ENCODE data around the gene AZGP1. TPM values are rescaled to one million over a fixed set of nuclear protein-coding genes. Genes with fewer than 3 reads are reported as not detected.

AZGP1 gene
- total and polyA plus RNA-seq, 2 of the 13 experiments (the other 11 are each of a cell fraction or from before 2014, with no cell fraction given), result 93.8 to 229 TPM

DNA sequence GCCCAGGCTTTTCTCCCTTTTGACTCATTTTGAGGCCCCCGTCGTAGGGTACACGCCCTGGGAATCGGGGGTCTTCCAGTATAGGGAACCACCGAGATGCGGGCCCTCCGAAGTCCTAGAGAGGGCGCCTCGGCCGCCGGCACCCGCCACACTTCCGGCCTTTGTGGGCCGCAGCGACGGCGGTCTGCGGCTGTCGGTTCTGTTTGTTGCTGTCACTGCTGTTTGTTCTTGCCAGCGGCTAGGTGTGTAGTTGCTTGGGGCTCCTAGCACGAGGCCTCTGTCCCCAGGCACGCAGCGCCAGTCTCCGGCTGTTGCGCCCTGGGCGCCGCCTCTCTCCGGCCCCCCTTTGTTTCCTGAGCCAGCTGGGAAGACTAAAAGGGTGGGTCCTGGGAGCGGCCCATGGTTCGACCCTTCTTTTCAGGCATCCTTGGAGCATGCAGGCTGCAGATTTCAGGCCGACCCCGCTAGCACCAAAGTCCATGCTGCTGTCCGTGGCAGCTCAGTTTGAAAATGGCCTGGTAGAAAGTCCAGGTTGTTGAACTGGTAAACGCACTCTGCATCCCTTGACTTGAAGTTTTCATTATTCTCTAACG lies 21.8 kb upstream of the AZGP1 start (continued):
- TF ChIP-seq, protein P1, sequence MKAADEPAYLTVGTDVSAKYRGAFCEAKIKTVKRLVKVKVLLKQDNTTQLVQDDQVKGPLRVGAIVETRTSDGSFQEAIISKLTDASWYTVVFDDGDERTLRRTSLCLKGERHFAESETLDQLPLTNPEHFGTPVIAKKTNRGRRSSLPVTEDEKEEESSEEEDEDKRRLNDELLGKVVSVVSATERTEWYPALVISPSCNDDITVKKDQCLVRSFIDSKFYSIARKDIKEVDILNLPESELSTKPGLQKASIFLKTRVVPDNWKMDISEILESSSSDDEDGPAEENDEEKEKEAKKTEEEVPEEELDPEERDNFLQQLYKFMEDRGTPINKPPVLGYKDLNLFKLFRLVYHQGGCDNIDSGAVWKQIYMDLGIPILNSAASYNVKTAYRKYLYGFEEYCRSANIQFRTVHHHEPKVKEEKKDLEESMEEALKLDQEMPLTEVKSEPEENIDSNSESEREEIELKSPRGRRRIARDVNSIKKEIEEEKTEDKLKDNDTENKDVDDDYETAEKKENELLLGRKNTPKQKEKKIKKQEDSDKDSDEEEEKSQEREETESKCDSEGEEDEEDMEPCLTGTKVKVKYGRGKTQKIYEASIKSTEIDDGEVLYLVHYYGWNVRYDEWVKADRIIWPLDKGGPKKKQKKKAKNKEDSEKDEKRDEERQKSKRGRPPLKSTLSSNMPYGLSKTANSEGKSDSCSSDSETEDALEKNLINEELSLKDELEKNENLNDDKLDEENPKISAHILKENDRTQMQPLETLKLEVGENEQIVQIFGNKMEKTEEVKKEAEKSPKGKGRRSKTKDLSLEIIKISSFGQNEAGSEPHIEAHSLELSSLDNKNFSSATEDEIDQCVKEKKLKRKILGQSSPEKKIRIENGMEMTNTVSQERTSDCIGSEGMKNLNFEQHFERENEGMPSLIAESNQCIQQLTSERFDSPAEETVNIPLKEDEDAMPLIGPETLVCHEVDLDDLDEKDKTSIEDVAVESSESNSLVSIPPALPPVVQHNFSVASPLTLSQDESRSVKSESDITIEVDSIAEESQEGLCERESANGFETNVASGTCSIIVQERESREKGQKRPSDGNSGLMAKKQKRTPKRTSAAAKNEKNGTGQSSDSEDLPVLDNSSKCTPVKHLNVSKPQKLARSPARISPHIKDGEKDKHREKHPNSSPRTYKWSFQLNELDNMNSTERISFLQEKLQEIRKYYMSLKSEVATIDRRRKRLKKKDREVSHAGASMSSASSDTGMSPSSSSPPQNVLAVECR (CRISPR knock-in tag; IDR thresholded peaks at IDR 0.05; ENCODE audit: borderline replicate concordance), result peak; percentile 76; the same call in 1 of the 2 replicates
- TF ChIP-seq ZBTB33 (CRISPR knock-in tag; IDR thresholded peaks at IDR 0.05), result peak; percentile 49
- no peak for TF ChIP-seq RBM22 (optimal IDR thresholded peaks at IDR 0.05; ENCODE audit: low read length)
- peak; percentile 41; the same call in 1 of the 2 replicates for TF ChIP-seq HCFC1 (IDR thresholded peaks at IDR 0.05; ENCODE audit: low read depth, low read length)
- TF ChIP-seq ZNF292 (CRISPR knock-in tag; IDR thresholded peaks at IDR 0.05; ENCODE audit: borderline replicate concordance, low read depth), result peak; percentile 92
- TF ChIP-seq GFI1 (CRISPR knock-in tag; IDR thresholded peaks at IDR 0.05; ENCODE audit: borderline replicate concordance), result peak; percentile 76; the same call in 1 of the 2 replicates
- peak; percentile 93 for TF ChIP-seq ZBTB25 (CRISPR knock-in tag; IDR thresholded peaks at IDR 0.05)
- TF ChIP-seq, protein P2, sequence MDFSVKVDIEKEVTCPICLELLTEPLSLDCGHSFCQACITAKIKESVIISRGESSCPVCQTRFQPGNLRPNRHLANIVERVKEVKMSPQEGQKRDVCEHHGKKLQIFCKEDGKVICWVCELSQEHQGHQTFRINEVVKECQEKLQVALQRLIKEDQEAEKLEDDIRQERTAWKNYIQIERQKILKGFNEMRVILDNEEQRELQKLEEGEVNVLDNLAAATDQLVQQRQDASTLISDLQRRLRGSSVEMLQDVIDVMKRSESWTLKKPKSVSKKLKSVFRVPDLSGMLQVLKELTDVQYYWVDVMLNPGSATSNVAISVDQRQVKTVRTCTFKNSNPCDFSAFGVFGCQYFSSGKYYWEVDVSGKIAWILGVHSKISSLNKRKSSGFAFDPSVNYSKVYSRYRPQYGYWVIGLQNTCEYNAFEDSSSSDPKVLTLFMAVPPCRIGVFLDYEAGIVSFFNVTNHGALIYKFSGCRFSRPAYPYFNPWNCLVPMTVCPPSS (IDR thresholded peaks at IDR 0.05), result no peak
- peak; percentile 75 for TF ChIP-seq NCOA2 (CRISPR knock-in tag; IDR thresholded peaks at IDR 0.05)
- TF ChIP-seq, protein P3, sequence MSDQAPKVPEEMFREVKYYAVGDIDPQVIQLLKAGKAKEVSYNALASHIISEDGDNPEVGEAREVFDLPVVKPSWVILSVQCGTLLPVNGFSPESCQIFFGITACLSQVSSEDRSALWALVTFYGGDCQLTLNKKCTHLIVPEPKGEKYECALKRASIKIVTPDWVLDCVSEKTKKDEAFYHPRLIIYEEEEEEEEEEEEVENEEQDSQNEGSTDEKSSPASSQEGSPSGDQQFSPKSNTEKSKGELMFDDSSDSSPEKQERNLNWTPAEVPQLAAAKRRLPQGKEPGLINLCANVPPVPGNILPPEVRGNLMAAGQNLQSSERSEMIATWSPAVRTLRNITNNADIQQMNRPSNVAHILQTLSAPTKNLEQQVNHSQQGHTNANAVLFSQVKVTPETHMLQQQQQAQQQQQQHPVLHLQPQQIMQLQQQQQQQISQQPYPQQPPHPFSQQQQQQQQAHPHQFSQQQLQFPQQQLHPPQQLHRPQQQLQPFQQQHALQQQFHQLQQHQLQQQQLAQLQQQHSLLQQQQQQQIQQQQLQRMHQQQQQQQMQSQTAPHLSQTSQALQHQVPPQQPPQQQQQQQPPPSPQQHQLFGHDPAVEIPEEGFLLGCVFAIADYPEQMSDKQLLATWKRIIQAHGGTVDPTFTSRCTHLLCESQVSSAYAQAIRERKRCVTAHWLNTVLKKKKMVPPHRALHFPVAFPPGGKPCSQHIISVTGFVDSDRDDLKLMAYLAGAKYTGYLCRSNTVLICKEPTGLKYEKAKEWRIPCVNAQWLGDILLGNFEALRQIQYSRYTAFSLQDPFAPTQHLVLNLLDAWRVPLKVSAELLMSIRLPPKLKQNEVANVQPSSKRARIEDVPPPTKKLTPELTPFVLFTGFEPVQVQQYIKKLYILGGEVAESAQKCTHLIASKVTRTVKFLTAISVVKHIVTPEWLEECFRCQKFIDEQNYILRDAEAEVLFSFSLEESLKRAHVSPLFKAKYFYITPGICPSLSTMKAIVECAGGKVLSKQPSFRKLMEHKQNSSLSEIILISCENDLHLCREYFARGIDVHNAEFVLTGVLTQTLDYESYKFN (CRISPR knock-in tag; conservative IDR thresholded peaks at IDR 0.05), result peak; percentile 60; the same call in 1 of the 2 replicates
- TF ChIP-seq, protein P4, sequence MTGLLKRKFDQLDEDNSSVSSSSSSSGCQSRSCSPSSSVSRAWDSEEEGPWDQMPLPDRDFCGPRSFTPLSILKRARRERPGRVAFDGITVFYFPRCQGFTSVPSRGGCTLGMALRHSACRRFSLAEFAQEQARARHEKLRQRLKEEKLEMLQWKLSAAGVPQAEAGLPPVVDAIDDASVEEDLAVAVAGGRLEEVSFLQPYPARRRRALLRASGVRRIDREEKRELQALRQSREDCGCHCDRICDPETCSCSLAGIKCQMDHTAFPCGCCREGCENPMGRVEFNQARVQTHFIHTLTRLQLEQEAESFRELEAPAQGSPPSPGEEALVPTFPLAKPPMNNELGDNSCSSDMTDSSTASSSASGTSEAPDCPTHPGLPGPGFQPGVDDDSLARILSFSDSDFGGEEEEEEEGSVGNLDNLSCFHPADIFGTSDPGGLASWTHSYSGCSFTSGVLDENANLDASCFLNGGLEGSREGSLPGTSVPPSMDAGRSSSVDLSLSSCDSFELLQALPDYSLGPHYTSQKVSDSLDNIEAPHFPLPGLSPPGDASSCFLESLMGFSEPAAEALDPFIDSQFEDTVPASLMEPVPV (CRISPR knock-in tag; IDR thresholded peaks at IDR 0.05), result no peak
- TF ChIP-seq FLYWCH1 (CRISPR knock-in tag; IDR thresholded peaks at IDR 0.05), result no peak; the same call in 1 of the 2 replicates
- TF ChIP-seq ZNF33B (CRISPR knock-in tag; IDR thresholded peaks at IDR 0.05), result 0 out of 2 replicates have a peak, but pooled peaks have one; percentile 83
- no peak for TF ChIP-seq ZNF577 (CRISPR knock-in tag; IDR thresholded peaks at IDR 0.05; ENCODE audit: borderline replicate concordance, low read depth)

All from HepG2 (cell line).